ENCODE data around the gene DNAH12.

Gene DNAH12

DNA sequence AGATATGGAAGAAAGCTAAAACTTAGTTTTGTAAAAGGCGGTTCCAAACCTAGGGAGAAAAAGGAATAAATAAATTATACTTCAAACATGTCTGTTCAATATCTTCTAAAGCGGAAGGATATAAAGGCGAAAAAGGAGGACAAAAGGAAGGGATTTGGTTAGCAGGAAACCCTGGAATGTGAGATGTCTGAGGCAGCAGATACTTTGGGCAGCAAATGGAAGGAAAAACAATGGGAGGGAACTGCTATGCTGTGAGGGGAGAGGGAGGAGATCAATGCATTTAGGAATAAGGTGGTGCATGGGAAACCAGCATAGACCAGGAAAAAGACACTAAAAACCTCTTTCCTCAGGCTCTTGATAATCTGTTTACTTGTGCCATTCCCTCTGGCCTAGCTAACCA lies 120.8 kb downstream of the DNAH12 start (continued):
- TF ChIP-seq, protein P1, sequence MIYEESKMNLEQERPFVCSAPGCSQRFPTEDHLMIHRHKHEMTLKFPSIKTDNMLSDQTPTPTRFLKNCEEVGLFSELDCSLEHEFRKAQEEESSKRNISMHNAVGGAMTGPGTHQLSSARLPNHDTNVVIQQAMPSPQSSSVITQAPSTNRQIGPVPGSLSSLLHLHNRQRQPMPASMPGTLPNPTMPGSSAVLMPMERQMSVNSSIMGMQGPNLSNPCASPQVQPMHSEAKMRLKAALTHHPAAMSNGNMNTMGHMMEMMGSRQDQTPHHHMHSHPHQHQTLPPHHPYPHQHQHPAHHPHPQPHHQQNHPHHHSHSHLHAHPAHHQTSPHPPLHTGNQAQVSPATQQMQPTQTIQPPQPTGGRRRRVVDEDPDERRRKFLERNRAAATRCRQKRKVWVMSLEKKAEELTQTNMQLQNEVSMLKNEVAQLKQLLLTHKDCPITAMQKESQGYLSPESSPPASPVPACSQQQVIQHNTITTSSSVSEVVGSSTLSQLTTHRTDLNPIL (CRISPR knock-in tag; IDR thresholded peaks at IDR 0.05; ENCODE audit: low read depth): no peak

DNA sequence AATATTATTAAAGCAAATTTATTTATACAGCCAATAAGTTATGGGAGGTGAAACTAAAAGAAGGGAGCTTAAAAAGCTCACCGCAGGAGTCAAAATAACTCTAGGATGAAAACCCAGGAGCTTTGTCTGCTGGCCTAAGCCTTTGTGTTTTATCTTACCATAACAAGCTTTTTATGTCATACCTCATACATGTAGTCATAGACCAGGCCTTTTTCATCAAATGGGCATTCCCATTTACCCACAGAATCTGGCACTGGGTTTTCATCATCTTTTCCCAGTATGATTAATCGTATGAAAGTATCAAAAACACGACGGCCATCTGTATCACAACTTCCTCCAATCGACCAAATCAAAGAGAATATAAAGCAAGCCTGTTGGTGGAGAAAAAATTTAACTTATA lies 122.8 kb downstream of the DNAH12 start:
- no peak for ATAC-seq
- TF ChIP-seq RARB (CRISPR knock-in tag; IDR thresholded peaks at IDR 0.05) (no peak), ESRRG (CRISPR knock-in tag; IDR thresholded peaks at IDR 0.05) (no peak), CSDC2 (CRISPR knock-in tag; IDR thresholded peaks at IDR 0.05) (no peak), ISL1 (CRISPR knock-in tag; IDR thresholded peaks at IDR 0.05) (no peak), ZC3H10 (CRISPR knock-in tag; IDR thresholded peaks at IDR 0.05) (no peak), SNAI2 (CRISPR knock-in tag; IDR thresholded peaks at IDR 0.05) (no peak)
- TF ChIP-seq, protein P2, sequence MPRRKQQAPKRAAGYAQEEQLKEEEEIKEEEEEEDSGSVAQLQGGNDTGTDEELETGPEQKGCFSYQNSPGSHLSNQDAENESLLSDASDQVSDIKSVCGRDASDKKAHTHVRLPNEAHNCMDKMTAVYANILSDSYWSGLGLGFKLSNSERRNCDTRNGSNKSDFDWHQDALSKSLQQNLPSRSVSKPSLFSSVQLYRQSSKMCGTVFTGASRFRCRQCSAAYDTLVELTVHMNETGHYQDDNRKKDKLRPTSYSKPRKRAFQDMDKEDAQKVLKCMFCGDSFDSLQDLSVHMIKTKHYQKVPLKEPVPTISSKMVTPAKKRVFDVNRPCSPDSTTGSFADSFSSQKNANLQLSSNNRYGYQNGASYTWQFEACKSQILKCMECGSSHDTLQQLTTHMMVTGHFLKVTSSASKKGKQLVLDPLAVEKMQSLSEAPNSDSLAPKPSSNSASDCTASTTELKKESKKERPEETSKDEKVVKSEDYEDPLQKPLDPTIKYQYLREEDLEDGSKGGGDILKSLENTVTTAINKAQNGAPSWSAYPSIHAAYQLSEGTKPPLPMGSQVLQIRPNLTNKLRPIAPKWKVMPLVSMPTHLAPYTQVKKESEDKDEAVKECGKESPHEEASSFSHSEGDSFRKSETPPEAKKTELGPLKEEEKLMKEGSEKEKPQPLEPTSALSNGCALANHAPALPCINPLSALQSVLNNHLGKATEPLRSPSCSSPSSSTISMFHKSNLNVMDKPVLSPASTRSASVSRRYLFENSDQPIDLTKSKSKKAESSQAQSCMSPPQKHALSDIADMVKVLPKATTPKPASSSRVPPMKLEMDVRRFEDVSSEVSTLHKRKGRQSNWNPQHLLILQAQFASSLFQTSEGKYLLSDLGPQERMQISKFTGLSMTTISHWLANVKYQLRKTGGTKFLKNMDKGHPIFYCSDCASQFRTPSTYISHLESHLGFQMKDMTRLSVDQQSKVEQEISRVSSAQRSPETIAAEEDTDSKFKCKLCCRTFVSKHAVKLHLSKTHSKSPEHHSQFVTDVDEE (CRISPR knock-in tag; IDR thresholded peaks at IDR 0.05): no peak
- TF ChIP-seq, protein P1 (CRISPR knock-in tag; IDR thresholded peaks at IDR 0.05; ENCODE audit: low read depth): no peak
- TF ChIP-seq, protein P3, sequence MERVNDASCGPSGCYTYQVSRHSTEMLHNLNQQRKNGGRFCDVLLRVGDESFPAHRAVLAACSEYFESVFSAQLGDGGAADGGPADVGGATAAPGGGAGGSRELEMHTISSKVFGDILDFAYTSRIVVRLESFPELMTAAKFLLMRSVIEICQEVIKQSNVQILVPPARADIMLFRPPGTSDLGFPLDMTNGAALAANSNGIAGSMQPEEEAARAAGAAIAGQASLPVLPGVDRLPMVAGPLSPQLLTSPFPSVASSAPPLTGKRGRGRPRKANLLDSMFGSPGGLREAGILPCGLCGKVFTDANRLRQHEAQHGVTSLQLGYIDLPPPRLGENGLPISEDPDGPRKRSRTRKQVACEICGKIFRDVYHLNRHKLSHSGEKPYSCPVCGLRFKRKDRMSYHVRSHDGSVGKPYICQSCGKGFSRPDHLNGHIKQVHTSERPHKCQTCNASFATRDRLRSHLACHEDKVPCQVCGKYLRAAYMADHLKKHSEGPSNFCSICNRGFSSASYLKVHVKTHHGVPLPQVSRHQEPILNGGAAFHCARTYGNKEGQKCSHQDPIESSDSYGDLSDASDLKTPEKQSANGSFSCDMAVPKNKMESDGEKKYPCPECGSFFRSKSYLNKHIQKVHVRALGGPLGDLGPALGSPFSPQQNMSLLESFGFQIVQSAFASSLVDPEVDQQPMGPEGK (CRISPR knock-in tag; IDR thresholded peaks at IDR 0.05; ENCODE audit: borderline replicate concordance): no peak
- TF ChIP-seq, protein P4, sequence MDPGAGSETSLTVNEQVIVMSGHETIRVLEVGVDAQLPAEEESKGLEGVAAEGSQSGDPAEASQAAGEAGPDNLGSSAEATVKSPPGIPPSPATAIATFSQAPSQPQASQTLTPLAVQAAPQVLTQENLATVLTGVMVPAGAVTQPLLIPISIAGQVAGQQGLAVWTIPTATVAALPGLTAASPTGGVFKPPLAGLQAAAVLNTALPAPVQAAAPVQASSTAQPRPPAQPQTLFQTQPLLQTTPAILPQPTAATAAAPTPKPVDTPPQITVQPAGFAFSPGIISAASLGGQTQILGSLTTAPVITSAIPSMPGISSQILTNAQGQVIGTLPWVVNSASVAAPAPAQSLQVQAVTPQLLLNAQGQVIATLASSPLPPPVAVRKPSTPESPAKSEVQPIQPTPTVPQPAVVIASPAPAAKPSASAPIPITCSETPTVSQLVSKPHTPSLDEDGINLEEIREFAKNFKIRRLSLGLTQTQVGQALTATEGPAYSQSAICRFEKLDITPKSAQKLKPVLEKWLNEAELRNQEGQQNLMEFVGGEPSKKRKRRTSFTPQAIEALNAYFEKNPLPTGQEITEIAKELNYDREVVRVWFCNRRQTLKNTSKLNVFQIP (CRISPR knock-in tag; IDR thresholded peaks at IDR 0.05; ENCODE audit: borderline replicate concordance, low read depth): no peak

DNA sequence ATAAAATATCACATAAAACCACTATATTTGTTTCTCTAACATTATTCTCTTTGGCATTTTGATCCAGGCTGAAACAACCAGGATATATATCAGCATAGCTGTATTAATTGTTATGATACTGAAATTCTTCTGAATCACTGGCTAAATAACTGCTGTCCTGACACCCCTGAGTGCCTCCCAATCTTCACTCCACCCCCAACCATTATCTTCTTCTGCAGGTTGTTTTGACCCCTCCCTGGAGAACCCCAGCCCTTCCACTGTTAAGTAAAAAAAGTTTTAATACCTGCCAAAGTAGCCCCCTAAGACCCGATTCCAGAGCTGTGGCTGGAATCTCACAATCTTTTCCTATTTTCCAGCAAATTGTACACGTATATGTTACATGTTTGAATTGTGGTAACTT lies 124.1 kb downstream of the DNAH12 start:
- ATAC-seq: no peak

GRCh38 chr3:57411715-57412114 lies 132.4 kb downstream of the DNAH12 start:
- no peak for ATAC-seq
- TF ChIP-seq OSR1 (CRISPR knock-in tag; IDR thresholded peaks at IDR 0.05): no peak
- no peak for TF ChIP-seq TOX (CRISPR knock-in tag; IDR thresholded peaks at IDR 0.05; ENCODE audit: borderline replicate concordance)
- TF ChIP-seq RARB (CRISPR knock-in tag; IDR thresholded peaks at IDR 0.05): no peak
- no peak for TF ChIP-seq ISL1 (CRISPR knock-in tag; IDR thresholded peaks at IDR 0.05)
- TF ChIP-seq ARNTL (CRISPR knock-in tag; IDR thresholded peaks at IDR 0.05; ENCODE audit: borderline replicate concordance, low read depth): no peak
- no peak for TF ChIP-seq ZNF8 (CRISPR knock-in tag; IDR thresholded peaks at IDR 0.05)
- no peak for TF ChIP-seq ZC3H10 (CRISPR knock-in tag; IDR thresholded peaks at IDR 0.05)
- TF ChIP-seq, protein P1 (CRISPR knock-in tag; IDR thresholded peaks at IDR 0.05; ENCODE audit: low read depth): no peak
- TF ChIP-seq SNAI2 (CRISPR knock-in tag; IDR thresholded peaks at IDR 0.05): no peak
- TF ChIP-seq, protein P3 (CRISPR knock-in tag; IDR thresholded peaks at IDR 0.05; ENCODE audit: borderline replicate concordance): no peak
- TF ChIP-seq ESRRG (CRISPR knock-in tag; IDR thresholded peaks at IDR 0.05): no peak

More for the DNA sequence above, 124.1 kb downstream of the DNAH12 start:
- TF ChIP-seq PPARA (CRISPR knock-in tag; IDR thresholded peaks at IDR 0.05; ENCODE audit: borderline replicate concordance) (no peak), ARNTL (CRISPR knock-in tag; IDR thresholded peaks at IDR 0.05; ENCODE audit: borderline replicate concordance, low read depth) (no peak), CSRNP3 (CRISPR knock-in tag; IDR thresholded peaks at IDR 0.05) (no peak)
